Measurements from ENCODE around the gene LPCAT1.

LPCAT1 gene

DNA sequence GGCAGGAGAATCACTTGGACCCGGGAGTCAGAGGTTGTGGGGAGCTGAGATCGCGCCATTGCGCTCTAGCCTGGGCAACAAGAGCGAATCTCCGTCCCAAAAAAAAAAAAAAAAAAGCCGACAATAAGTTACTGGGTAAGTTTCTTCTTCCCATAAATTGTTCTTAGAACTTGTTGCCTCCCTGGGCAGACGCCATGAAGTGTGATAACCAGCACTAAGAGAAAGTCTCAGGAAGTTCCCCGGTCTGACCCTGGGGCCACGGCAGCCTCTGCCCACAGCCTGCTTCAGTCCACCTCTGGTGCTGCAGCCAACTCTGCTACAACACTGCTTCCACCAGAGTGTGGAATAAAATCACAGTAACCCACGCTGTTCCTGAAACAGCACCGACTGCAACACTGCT, 19.1 kb downstream of the LPCAT1 start:
- Mint-ChIP-seq H3K36me3 (peaks cover 36% of the 10 kb centered on the region), H3K4me3 (peak overlapping the region; percentile 53), H3K4me1 (peaks cover 71% of the 10 kb centered on the region), H3K27ac (peak overlapping the region; percentile 54), H3K9me3 (no peaks in the 10 kb centered on the region)
- no peak for ATAC-seq
- DNase-seq (ENCODE audit: low spot score in 2 of 2), result no peak

DNA sequence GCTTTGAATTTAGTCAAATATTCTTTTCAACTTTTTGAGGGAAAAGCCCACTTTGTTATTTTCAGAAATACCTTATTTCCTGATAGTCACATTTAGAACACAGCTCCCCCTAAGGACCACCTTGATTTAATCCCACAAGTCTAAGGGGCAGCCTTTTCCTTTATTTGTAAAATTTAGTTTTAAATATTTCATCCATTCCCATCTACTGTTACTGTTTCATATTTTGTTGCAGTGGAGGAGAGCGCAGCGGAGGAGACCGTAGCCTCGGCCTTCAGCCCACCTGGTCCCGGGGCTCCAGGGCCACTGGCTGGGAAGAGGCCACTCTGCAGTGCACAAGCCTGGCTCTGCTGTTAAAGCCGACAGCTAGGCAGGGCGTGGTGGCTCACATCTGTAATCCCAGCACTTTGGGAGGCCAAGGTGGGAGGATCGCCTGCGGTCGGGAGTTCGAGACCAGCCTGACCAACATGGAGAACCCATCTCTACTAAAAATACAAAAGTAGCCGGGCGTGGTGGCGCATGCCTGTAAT, 19.6 kb downstream of the LPCAT1 start:
- Mint-ChIP-seq H3K9me3 (no peaks in the 10 kb centered on the region), H3K4me1 (peaks cover 69% of the 10 kb centered on the region), H3K36me3 (peaks cover 31% of the 10 kb centered on the region), H3K27ac (peak overlapping the region; percentile 54), H3K4me3 (peak overlapping the region; percentile 53)
- DNase-seq (ENCODE audit: low spot score in 2 of 2) (no peak), ATAC-seq (no peak)

DNA sequence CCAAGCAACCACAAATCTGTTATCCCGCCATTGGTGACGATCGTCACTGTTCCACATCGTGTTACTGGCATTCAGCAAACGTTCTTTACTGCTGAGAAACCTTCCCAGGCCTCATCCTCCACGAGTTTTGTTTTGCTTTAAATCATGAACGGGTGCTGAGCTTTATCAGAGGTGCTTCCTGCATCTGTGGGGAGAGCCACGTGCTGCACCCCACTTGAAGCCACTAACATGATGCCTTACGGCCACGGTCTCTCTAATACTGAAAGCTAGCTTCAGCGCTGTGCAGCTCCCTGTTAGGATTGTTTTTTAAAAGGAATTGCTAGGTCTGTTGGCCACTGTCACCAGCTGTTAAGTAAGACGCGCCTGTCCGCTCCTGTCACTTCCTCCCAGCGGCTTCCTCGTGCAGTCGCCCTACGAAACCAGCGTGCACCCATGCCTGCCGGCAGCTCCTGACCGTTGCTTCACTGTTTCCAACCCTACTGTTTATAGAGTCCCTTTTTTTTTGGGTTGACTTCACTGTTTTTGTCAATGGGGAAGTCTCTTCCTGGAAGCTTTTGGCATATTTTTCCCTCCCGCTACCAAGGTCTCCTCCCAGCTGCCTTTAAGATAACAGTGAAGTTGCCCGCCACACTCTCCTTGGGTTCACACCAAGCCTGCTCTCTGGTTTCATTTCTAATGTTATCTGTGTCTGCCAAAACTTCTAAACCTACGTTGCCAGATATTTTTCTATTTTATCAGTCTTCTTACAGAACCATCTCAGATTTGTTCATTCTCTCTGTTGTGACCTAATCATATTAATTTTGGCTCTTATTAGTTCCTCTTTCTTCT, 20.3 kb downstream of the LPCAT1 start:
- H3K4me3 Mint-ChIP-seq, result peak overlapping the region; percentile 53
- H3K4me1 Mint-ChIP-seq, result peaks cover 76% of the 10 kb centered on the region

DNA sequence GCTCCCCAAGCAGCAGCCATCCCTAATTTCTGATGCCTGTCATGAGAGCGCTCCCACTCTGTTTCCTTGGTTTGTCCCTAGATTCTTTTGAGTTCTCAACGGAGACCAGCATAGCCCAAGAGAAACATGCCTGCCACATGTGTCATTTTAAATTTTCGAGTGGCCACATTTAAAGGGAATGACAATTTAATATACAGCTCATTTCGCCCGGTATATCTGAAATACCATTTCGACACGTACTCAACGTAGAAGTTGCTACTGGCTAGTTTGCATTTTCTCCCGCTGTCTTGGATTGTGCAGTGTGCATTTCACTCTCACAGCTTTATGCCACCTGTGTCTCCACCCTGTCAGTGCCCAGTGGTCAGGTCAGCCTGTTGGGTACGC, 21.0 kb downstream of the LPCAT1 start:
- H3K4me3 Mint-ChIP-seq, result peak overlapping the region; percentile 53
- peaks cover 34% of the 10 kb centered on the region for H3K36me3 Mint-ChIP-seq
- no peak for ATAC-seq
- no peak for DNase-seq (ENCODE audit: low spot score in 2 of 2)
- peaks cover 74% of the 10 kb centered on the region for H3K4me1 Mint-ChIP-seq
- H3K27ac Mint-ChIP-seq, result peak overlapping the region; percentile 54
- H3K9me3 Mint-ChIP-seq, result no peaks in the 10 kb centered on the region

More for the DNA sequence above, 20.3 kb downstream of the LPCAT1 start:
- ATAC-seq (peak; percentile 22), DNase-seq (ENCODE audit: low spot score in 2 of 2) (no peak)
- Mint-ChIP-seq H3K27ac (peak overlapping the region; percentile 54), H3K36me3 (peaks cover 35% of the 10 kb centered on the region), H3K9me3 (no peaks in the 10 kb centered on the region)

DNA sequence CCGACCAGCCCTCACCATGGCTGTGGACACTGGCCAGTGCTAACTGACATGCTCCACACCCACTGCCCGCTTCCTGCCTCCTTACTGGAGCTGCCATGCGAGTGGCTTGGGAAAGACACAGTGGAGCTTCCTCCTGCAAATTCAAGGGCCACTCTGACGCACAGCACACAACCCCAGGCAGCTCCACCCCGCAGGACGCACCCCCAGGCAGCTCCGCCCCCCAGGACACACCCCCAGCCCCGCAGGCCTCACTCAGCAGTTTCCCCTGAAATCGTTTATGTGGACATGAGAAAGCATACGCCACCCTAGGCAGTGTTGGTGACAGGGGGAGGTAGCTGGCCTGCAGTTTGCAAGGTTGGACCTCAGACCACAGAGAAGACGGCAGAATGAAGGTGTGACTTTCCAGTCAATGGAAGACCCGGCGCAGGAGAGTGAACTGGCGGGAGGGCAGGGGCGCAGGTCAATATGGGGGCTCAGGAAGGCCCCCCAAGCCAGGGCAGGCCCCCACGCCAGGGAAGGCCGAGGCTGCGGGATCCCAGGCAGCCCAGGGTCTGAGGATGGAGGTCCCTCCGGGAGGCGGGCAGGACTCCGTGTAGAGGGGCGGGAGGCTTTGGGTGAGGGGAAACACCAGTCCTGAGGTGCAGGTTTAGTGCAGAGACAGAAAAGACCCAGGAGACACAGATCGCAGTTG, 21.6 kb downstream of the LPCAT1 start:
- H3K4me3 Mint-ChIP-seq, result peak overlapping the region; percentile 30
- peaks cover 29% of the 10 kb centered on the region for H3K36me3 Mint-ChIP-seq
- ATAC-seq, result peak; percentile 84
- no peaks in the 10 kb centered on the region for H3K9me3 Mint-ChIP-seq
- H3K27ac Mint-ChIP-seq, result no peak overlapping the region
- no peak for DNase-seq (ENCODE audit: low spot score in 2 of 2)
- H3K4me1 Mint-ChIP-seq, result peaks cover 73% of the 10 kb centered on the region

DNA sequence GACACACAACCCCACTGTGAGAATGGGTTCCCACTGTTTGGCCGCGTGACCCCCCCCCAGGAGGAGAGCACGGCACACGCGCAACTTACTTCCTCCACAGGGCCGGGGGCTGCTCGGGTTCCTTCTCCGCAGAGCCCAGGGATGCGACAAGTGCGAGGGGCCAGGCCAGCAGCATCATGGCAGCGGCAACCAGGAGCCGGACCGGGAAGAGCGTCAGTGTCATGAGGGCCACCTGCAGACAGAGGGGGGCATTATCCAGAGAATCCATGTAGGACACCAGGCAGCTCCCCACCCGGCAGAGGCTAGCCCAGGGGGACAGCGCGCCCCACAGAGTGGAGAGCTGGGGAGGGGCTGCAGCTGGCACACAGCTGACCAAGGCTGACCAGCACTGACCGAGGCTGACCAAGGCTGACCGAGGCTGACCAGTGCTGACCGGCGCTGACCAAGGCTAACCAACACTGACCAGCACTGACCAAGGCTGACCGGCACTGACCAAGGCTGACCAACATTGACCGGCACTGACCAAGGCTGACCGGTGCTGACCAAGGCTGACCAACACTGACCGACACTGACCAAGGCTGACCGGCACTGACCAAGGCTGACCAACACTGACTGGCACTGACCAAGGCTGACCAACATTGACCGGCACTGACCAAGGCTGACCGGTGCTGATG, 22.3 kb downstream of the LPCAT1 start:
- peak overlapping the region; percentile 30 for H3K4me3 Mint-ChIP-seq
- peaks cover 73% of the 10 kb centered on the region for H3K4me1 Mint-ChIP-seq
- no peak for ATAC-seq
- H3K9me3 Mint-ChIP-seq, result no peaks in the 10 kb centered on the region
- H3K27ac Mint-ChIP-seq, result no peak overlapping the region
- H3K36me3 Mint-ChIP-seq, result peaks cover 29% of the 10 kb centered on the region
- DNase-seq (ENCODE audit: low spot score in 2 of 2), result no peak

DNA sequence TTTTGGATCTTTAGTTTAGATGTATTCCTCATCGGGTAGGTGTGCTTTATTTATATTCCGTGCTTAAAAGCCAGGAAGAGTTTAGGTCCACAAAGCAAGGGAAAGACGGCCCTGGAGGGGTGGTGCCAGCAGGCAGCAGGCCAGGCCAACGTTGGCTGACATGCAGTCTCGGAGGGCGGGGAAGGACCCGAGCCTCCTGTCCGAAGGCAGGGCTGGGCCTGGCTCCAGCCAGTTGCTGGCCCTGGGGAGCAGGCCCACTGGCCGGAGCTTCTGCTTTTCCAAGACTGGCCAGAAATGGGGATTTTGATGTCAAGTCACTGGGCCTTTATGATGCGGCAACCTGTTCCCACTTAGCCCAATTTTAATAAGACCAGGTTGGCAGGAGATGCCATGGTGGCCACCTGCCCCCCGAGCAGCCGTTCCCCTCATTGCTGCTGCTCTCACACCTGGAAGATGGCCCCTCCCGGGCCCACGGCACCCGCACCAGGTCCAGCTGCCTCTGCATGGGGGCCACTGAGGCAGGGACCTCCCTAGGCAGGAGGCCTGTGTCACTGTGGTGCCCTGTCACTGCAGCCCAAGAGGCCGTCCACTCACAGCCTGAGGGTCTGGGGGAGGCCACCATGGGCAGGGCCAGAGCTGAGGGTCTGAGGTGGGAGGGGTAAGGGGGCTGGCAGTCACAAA, 23.2 kb downstream of the LPCAT1 start:
- H3K9me3 Mint-ChIP-seq, result no peaks in the 10 kb centered on the region
- no peak overlapping the region for H3K4me3 Mint-ChIP-seq
- H3K4me1 Mint-ChIP-seq, result peaks cover 73% of the 10 kb centered on the region
- DNase-seq (ENCODE audit: low spot score in 2 of 2) (no peak), ATAC-seq (no peak)
- peaks cover 33% of the 10 kb centered on the region for H3K36me3 Mint-ChIP-seq
- peak overlapping the region; percentile 29 for H3K27ac Mint-ChIP-seq

DNA sequence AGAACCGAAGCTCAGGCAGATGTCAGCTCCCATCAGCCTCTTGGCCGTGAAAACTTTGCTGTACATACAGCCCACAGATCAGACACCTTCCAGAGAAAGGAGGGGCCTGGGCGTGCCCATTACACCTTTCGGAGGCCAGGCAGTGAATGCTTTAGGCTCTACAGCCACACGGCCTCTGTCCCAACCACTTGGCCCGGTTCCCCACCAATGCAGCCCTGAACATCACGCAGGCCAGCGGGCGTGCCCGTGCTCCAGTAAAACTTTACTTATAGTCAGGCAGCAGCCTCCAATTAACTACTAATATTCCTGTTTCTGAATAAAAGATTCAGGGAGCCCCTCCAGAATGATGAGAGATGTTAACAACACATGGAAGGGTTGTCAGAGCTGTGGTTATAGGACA, 23.9 kb downstream of the LPCAT1 start:
- Mint-ChIP-seq H3K4me1 (peaks cover 78% of the 10 kb centered on the region), H3K9me3 (no peaks in the 10 kb centered on the region), H3K4me3 (no peak overlapping the region), H3K27ac (peak overlapping the region; percentile 29), H3K36me3 (peaks cover 40% of the 10 kb centered on the region)
- DNase-seq (ENCODE audit: low spot score in 2 of 2) (no peak), ATAC-seq (no peak)

DNA sequence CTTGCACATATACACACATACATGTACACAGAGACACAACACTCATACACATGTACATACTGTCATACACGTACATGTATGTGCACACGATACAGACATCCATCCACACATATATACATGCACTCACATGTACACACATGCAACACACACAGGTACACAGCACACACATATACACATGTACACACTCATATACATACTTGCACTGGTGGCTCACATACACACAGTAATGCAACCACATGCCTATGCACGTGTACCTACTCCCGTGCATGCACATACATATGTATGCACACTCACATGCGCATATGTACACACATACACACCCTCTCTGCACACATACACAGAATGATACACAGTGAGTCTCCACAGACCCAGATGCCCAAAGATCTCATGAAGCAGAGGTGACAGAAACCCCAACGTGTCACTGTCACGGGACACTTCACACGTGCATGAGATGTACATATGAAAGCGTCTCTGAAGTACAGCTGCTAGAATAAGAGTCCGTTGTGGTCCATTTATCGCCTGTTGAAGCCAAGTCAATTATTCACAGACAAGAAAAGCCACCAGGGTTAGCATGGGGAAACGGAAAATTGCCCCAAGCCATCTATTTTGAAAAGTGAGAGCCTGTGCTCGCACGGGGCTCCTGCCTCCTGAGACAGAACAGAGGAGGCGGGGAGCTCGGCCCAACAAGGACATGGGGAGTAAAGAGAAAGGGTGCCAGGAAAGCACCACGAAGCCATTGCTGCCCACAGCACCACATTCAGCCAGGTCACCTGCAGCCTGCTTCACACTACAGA, 24.9 kb downstream of the LPCAT1 start:
- H3K4me3 Mint-ChIP-seq, result no peak overlapping the region
- DNase-seq (ENCODE audit: low spot score in 2 of 2) (no peak), ATAC-seq (no peak)
- peaks cover 48% of the 10 kb centered on the region for H3K36me3 Mint-ChIP-seq
- peak overlapping the region; percentile 29 for H3K27ac Mint-ChIP-seq
- H3K4me1 Mint-ChIP-seq, result peaks cover 85% of the 10 kb centered on the region
- no peaks in the 10 kb centered on the region for H3K9me3 Mint-ChIP-seq

DNA sequence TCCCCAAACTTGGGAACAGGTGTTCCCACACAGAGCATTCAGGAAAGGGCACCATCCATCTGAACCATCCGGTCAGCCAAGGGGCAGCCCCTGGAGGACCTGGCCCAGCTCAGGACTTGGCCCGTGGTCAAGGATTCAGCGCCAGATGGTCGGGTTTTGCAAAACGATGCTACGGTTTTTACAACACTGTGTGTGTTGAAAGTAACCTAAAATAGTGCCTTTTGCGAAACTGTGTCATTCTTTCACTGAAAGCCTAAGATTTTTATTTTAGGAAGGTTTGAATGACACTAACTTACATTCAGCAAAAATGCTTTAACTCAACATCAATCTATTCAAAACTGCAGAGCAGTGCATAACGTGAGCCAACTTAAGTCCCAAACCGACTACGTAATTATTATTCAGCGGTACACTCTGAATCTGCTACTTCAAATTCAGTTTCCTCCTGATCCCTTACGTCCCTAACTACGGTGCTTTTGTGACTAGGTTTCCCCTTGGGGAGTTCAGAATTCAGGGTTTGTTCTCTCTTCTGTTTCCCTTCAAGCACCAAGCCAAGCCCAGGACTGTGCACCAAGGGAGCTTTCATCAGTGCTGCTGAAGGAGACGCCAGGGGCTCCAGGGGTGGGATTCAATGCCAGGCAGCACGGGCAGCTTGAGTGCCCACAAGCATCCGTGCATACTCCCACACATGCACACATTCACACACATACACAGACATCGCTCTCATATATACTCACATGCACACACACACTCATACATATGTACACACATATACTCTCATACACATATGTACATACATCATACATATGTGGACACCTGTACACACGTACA, 25.8 kb downstream of the LPCAT1 start:
- peaks cover 85% of the 10 kb centered on the region for H3K4me1 Mint-ChIP-seq
- DNase-seq (ENCODE audit: low spot score in 2 of 2) (no peak), ATAC-seq (no peak)
- no peaks in the 10 kb centered on the region for H3K9me3 Mint-ChIP-seq
- H3K36me3 Mint-ChIP-seq, result peaks cover 53% of the 10 kb centered on the region
- H3K4me3 Mint-ChIP-seq, result no peak overlapping the region
- no peak overlapping the region for H3K27ac Mint-ChIP-seq

DNA sequence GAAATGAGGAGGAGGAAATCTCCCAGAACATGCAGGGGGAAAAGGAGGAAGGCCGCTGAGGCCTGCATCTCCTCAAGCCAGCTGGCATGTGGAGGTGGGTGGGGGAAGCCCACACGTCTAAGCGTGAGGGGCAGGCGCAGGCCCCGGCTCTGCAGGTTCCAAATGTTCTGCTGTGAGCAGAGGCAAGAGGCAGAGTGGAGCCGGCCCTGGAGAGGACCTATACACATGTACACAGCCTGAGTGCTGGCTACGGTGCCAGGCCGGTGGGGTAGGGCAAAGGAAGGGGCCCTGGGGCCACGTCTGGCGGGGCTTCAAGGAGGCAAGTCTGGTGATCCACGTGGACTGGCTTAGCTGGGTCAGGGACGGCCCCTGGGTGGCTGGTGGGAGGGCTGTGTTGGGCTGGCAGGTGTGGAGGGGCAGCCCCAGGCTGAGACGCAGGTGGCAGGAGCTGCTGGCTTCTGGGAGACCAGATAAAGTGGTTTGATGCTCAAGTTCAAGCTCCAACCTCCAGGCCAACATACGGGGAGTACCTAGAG, 26.4 kb downstream of the LPCAT1 start:
- no peak overlapping the region for H3K4me3 Mint-ChIP-seq
- ATAC-seq, result no peak
- no peaks in the 10 kb centered on the region for H3K9me3 Mint-ChIP-seq
- peaks cover 60% of the 10 kb centered on the region for H3K36me3 Mint-ChIP-seq
- H3K27ac Mint-ChIP-seq, result peak overlapping the region; percentile 88
- DNase-seq (ENCODE audit: low spot score in 2 of 2), result no peak
- peaks cover 87% of the 10 kb centered on the region for H3K4me1 Mint-ChIP-seq

DNA sequence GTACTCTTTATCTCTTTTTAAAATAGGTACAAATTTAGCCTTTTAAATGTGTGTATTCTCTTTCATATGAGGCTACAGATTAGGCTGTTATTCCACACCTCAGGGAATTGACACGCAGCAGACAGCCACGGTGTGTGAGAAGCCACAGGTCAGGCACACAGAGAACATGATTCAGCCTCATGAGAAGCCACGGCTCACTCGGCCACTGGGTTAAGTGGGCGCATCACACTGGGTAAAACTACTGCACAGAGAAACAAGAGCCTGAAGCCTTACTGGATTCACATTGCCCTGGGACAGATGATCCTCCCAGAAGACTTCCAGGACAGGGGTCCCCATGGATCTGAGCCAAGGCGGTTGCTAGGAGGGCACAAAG, 28.2 kb downstream of the LPCAT1 start:
- Mint-ChIP-seq H3K4me1 (peaks cover 93% of the 10 kb centered on the region), H3K27ac (peak overlapping the region; percentile 88), H3K4me3 (peak overlapping the region; percentile 74), H3K9me3 (no peaks in the 10 kb centered on the region), H3K36me3 (peaks cover 71% of the 10 kb centered on the region)
- peak; percentile 75 for ATAC-seq
- DNase-seq (ENCODE audit: low spot score in 2 of 2), result no peak

DNA sequence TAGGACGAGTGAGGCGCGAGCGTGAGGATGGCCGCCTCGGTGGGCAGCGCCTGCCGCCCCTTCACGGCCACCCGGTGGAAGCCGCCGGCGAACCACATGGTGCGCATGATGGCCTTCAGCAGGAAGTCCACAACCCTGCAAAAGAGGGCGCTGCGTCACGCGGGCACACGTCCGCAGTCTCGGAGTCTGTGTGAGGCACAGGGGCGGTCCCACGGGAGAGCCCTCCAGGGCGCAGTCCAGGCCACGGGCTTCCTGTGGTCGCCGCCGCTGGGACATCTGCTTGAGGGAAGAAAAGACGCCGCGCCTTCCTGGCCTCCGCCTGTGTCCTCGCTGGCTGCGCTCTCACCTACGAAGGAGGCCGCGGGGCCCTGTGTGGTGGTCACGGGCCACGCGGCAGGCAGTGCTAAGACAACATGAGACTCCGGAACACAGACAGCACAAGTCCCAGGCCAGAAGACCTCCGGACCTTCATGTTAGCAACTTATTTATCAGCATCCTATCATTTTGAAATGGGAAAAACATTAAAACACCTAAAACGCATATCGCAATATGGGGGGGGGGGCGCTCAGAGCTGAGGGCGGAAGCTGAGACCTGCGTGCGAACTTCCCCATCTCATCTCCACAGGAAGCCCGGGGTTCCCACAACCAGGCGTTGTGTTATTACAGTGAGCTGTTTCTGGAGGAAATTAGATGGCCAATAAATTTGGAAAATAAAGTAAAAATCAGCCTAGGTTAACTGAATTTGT, 28.8 kb downstream of the LPCAT1 start:
- H3K27ac Mint-ChIP-seq, result peak overlapping the region; percentile 88
- DNase-seq (ENCODE audit: low spot score in 2 of 2) (no peak), ATAC-seq (peak; percentile 75)
- H3K9me3 Mint-ChIP-seq, result no peaks in the 10 kb centered on the region
- peaks cover 95% of the 10 kb centered on the region for H3K4me1 Mint-ChIP-seq
- H3K36me3 Mint-ChIP-seq, result peaks cover 77% of the 10 kb centered on the region
- peak overlapping the region; percentile 74 for H3K4me3 Mint-ChIP-seq
